A673 (cell line): ENCODE results near the gene KEAP1. TPM values are rescaled to one million over a fixed set of nuclear protein-coding genes. Genes with fewer than 3 reads are reported as not detected.
A peak's percentile ranks its signal among the peaks of the same experiment; 100 is the strongest.

ENCODE experiments used
- BruUV-seq: library from RNA; stranded (reverse); fragments of 400-500 nt; replicated peaks from 2 replicates; lab custom pipeline; 2021; lab: Mats Ljungman, UMichigan
- CTCF ChIA-PET: fragments of 300-600 bp; sonication (Branson Sonifier 250); formaldehyde crosslinking; loops from one replicate; lab custom pipeline; 2022; ENCODE audit warnings: antibody characterized with exemption; lab: Charles Lee
- POLR2A ChIA-PET: fragments of 300-600 bp; sonication (Branson Sonifier 250); formaldehyde crosslinking; loops from one replicate; lab custom pipeline; 2022; ENCODE audit warnings: antibody characterized with exemption; ENCODE audit not compliant: low non-redundant PET; lab: Charles Lee
- DNase-seq: peaks from one replicate; pipeline ENCODE4 v3.0.0-alpha.2; 2015; ENCODE audit warnings: low spot score
- H3K27ac ChIP-seq: fragments of 200-600 bp; sonication (generic); 2 replicates; pipeline ENCODE4 v1.5.1; 2016; ENCODE audit warnings: mixed run types, low read depth, mild to moderate bottlenecking, mixed read lengths, antibody characterized with exemption, low read length; ENCODE audit not compliant: poor library complexity, severe bottlenecking
- H3K27me3 ChIP-seq: fragments of 200-600 bp; sonication (generic); replicated peaks from 2 replicates; pipeline ENCODE4 v1.6.1; 2017; ENCODE audit warnings: mixed run types, low read depth, mild to moderate bottlenecking, mixed read lengths, antibody characterized with exemption, low read length; ENCODE audit not compliant: insufficient read depth, poor library complexity
- H3K36me3 ChIP-seq: fragments of 200-600 bp; sonication (generic); 2 replicates; pipeline ENCODE4 v1.6.1; 2016; ENCODE audit warnings: mixed run types, mild to moderate bottlenecking, mixed read lengths, antibody characterized with exemption, low read length; ENCODE audit not compliant: insufficient read depth, poor library complexity, severe bottlenecking
- H3K4me1 ChIP-seq: fragments of 200-600 bp; sonication (generic); 2 replicates; pipeline ENCODE4 v1.6.1; 2017; ENCODE audit warnings: mixed run types, mild to moderate bottlenecking, mixed read lengths, antibody characterized with exemption, low read length; ENCODE audit not compliant: insufficient read depth, poor library complexity, severe bottlenecking
- H3K4me3 ChIP-seq: fragments of 200-600 bp; sonication (generic); 2 replicates; pipeline ENCODE4 v1.5.1; 2016; ENCODE audit warnings: low read depth, mixed run types, mild to moderate bottlenecking, mixed read lengths, low read length; ENCODE audit not compliant: poor library complexity, severe bottlenecking
- H3K9me3 ChIP-seq: fragments of 200-600 bp; sonication (generic); 2 replicates; pipeline ENCODE4 v1.6.1; 2016; ENCODE audit warnings: mixed run types, low read depth, mild to moderate bottlenecking, mixed read lengths, antibody characterized with exemption, low read length; ENCODE audit not compliant: poor library complexity, severe bottlenecking
- CTCF ChIP-seq: fragments of 300-800, 200-600 bp; sonication (generic); conservative IDR thresholded peaks from 2 replicates; pipeline ENCODE4 v1.5.1; 2017; ENCODE audit warnings: low read depth, mild to moderate bottlenecking, antibody characterized with exemption, low read length, moderate library complexity, mixed read lengths
- EZH2 ChIP-seq: fragments of 200-600 bp; sonication (generic); IDR thresholded peaks from 2 replicates; pipeline ENCODE4 v1.6.1; 2017; ENCODE audit warnings: borderline replicate concordance, low read depth, mild to moderate bottlenecking, mixed read lengths, antibody characterized with exemption, low read length; ENCODE audit not compliant: poor library complexity, severe bottlenecking
- intact Hi-C: fragments of 100-400 bp; cut with micrococcal nuclease; formaldehyde crosslinking; loops from one replicate; pipeline ENCODE4 v1.10.0; 2022; ENCODE audit not compliant: unreplicated experiment
- total RNA-seq: library from RNA; stranded (reverse); gene quantifications from 2 replicates; pipeline ENCODE4 v1.2.3, GENCODE V29; 2021

The KEAP1 gene
- total RNA-seq, 1 experiment from 2014 or later = 112 TPM

DNA sequence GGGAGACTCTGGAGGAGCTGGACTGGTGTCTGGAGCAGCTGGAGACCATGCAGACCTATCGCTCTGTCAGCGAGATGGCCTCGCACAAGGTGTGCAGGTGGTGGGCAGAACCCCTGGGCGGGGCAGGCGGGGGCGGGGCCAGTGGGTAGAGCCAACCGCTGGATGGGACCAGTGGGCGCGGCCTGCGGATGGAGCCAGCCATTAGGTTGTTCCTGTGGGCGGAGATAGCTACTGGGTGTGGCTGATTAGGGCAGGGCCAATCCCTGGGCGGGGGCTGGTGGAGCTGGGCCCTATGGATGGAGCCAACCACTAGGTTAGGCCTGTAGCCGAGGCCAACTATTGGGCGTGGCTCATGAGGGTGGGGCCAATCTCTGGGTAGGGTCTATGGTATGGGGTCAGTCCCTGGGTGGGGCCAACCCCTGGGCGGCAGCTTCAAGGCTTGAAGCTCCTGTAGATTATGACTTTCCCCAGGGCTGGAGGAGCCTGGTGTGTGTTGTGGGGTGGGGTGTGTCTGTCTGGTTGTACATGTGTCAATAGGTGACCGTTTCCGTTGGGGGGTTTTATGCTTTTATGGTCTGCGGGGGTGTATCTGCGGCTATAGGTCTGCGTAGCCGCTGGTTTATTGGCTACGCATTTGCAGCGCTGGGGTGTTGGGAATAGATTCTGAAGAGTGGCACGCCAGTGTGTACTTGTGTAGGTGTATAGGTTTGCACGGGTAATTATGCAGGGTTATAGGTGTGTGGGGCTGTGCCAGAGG is 52.1 kb downstream of the KEAP1 start:
- H3K36me3 ChIP-seq = peaks cover 3% of the 10 kb centered on the region
- H3K4me3 ChIP-seq = no peak overlapping the region
- no peaks in the 10 kb centered on the region for H3K27me3 ChIP-seq
- BruUV-seq = no TSS peak
- no peak for TF ChIP-seq CTCF
- TF ChIP-seq EZH2 = no peak
- H3K9me3 ChIP-seq = no peaks in the 10 kb centered on the region
- ChIA-PET CTCF (no interaction called here), POLR2A (interaction anchor here (0.6 kb wide), 1 partner anchor 220 kb away, joined by 4 read pairs; no protein-coding TSS in a partner anchor)
- no peak overlapping the region for H3K27ac ChIP-seq
- intact Hi-C loops = no loop called here
- H3K4me1 ChIP-seq = peaks cover 5% of the 10 kb centered on the region
- DNase-seq = peak; percentile 60

GRCh38 chr19:10450191-10450852 is 52.8 kb downstream of the KEAP1 start:
- intact Hi-C loops = no loop called here
- no TSS peak for BruUV-seq
- ChIA-PET POLR2A (no interaction called here), CTCF (interaction anchor here (0.7 kb wide), 1 partner anchor 43 kb away, joined by 4 read pairs; no protein-coding TSS in a partner anchor)
- no peak overlapping the region for H3K27ac ChIP-seq
- TF ChIP-seq CTCF (no peak), EZH2 (no peak)
- no peaks in the 10 kb centered on the region for H3K27me3 ChIP-seq
- peaks cover 3% of the 10 kb centered on the region for H3K36me3 ChIP-seq
- H3K4me3 ChIP-seq = no peak overlapping the region
- no peaks in the 10 kb centered on the region for H3K9me3 ChIP-seq
- H3K4me1 ChIP-seq = peaks cover 5% of the 10 kb centered on the region
- DNase-seq = no peak

DNA sequence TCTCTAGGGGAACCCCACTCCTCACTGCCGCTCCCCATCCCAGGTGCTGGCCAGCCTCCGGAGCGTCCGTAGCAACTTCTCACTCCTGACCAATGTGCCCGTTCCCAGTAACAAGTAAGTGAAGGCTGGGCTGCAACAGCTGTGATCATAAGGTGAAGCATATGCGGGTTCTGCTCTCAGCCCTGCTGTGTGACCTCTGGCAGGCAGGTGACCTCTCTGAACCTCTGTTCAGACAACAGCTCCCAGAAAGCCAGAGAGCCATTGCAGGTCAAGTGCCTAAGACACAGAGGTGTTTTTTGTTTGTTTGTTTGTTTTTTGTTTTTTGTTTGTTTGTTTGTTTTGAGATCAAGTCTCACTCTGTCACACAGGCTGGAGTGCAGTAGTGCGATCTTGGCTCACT is 54.1 kb downstream of the KEAP1 start:
- H3K4me1 ChIP-seq = peaks cover 5% of the 10 kb centered on the region
- peaks cover 3% of the 10 kb centered on the region for H3K36me3 ChIP-seq
- DNase-seq = no peak
- no peak overlapping the region for H3K27ac ChIP-seq
- H3K27me3 ChIP-seq = no peaks in the 10 kb centered on the region
- CTCF ChIA-PET = no interaction called here
- BruUV-seq = no TSS peak
- TF ChIP-seq CTCF (no peak), EZH2 (no peak)
- POLR2A ChIA-PET = no interaction called here
- H3K9me3 ChIP-seq = no peaks in the 10 kb centered on the region
- intact Hi-C loops = no loop called here
- no peak overlapping the region for H3K4me3 ChIP-seq
